HG03039 (cell line): Measurements from ENCODE around the gene TMEM11.

Experiments
- ATAC-seq: cut with Tn5 transposase; IDR thresholded peaks from one replicate; pipeline ENCODE4 v1.9.1; 2021; ENCODE audit warnings: mild to moderate bottlenecking, moderate library complexity; ENCODE audit not compliant: unreplicated experiment

Gene TMEM11

DNA sequence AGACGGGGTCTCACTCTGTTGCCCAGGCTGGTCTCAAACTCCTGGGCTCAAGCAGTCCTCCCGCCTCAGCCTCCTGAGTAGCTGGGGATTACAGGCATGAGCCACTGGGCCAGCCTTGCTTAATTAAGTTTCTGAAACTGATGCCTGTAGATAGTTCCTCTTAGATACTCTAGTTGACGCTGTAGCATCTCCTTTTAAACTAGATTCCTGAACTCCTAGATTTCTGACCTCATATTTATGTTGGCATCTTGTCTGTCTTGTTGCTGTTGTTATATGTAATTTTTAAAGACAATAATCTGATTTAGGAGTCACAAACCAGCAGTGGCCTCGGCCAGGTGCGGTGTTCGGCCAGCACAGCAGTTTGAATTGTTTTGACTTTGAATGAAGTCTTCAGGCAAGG lies 49.7 kb downstream of the TMEM11 start:
- ATAC-seq, result no peak

DNA sequence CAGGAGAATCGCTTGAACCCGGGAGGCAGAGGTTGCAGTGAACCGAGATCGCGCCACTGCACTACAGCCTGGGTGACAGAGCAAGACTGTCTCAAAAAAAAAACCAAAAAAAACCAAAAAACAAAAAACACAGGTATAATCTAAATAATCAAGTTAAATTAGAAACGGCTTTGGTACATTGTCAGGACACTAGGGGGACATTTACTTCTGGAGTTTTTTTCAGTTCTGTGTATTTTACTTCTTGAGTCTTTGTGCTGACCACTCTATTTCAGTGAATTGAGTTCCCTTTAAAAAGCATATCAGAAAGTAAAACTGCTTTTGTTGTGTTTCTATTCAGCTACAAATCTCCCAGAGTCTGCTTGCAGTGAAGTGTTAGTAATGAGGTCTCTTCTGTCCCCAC lies 50.9 kb downstream of the TMEM11 start:
- ATAC-seq, result no peak

DNA sequence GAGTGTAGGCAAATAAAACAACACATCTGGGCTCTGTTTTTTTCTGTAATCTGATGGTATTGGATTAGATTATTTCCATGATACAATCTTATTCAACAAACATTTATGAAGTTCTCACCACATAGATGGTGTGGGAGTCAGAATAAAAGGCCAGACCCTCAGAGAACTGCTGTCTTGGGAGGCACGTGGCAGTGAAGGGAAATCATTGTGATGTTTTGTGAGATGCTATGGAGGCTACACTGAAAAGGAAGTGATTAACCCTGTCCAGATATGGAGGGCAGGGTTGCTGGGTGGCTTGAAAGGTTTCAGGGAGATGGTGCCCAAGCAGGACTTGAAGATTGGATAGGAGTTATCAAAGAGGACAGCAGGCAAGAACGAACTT lies 51.6 kb downstream of the TMEM11 start:
- no peak for ATAC-seq

DNA sequence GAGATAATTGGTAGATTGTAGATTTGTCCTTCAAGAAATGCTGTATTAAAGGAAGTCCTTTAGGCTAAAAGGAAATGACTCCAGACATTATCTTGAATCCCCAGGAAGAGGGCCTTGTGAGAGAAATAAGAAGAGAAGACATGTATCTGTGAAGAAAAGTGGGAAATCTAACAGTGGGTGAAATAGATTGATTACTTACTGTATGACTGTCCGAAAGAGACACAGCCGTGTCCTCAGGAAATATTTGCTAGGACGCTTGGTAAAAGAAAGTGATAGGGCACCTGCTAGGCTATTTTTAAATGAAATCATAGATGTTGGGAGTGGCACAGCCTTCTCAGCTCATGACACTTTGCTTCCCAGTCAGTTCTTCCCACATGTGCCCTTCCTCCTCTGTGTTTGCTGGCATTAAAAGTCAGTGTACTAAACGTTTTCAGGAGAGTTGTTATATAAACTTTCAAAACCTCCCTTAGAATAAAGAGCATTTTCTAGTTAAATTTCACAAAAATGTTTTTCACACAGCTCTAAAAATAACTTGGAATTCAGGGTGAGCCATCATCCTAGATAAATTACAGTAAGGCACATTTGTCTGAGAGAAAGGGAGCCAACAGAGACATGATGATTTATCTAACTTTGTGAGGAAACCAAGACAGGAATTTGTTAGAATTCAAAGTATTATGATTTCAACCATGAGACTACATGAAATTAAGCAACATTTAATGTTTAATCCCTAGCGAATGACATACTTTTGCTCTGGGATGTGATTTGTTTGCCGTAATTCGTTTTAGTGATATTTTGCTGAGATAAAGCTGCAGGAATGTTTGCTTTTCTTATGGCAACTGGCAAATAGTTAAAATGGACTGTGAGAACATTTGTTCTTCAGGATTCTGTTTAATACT lies 52.2 kb downstream of the TMEM11 start:
- ATAC-seq, result no peak

DNA sequence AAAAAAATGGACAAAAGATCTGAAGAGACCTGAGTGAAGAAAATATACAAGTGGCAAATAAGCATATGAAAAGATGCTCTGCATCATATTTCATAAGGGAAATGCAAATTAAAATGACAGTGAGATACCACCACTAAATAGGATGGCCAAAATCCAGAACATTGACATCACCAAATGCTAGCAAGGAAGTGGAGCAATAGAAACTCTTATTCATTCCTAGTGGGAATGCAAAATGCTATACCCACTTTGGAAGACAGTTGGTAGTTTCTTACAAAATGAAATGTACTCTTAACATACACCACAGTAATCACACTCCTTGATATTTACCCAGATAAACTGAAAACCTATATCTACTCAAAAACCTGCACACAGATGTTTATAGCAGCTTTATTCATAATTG lies 53.6 kb downstream of the TMEM11 start:
- ATAC-seq, result no peak

DNA sequence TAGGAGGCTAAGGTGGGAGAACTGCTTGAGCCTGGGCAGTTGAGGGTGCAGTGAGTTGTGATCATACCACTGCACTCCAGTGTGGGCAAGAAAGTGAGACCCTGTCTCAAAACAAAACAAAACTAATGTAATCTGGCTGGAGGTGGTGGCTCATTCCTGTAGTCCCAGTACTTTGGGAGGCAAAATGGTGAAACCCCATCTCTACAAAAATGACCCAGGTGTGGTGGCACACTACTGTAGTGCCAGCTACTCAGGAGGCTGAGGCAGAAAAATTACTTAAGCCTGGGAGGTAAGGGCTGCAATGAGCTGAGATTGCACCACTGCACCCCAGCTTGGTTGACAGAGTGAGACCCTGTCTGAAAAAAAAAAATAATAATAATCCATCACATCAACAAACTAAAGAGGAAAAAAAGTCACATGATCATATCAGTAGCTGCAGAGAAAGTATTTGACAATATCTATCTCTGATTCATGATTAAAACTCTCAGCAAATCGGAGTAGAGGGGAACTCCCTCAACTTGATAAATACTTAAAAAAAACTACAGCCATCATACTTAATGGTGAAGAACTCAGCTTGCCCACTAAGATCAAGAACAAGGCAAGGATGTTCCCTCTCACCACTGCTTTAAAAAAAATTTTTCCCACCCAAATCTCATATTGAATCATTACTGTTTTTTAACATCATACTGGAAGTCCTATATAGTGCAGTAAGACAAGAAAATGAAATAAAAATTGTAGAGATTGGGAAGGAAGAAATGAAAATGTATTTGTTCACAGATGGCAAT lies 56.2 kb downstream of the TMEM11 start:
- ATAC-seq, result no peak

DNA sequence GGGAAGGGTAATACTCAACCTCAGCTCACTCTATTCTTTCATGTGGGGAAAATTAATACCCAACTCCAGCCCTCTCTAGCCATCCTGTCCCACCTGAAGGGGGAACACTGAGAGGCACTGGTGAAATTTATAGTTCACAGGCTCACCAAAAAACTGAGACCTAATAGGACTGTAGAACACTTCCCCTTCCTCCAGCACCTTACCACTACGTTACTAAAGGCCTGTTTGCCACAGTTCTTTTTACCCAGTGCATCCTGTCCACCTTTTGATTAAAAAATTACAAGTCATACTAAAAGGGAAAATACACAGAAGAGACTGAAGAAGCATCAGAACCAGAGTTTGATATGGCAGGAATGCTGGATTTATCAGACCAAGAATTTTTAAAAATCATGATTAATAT lies 61.2 kb downstream of the TMEM11 start:
- no peak for ATAC-seq

DNA sequence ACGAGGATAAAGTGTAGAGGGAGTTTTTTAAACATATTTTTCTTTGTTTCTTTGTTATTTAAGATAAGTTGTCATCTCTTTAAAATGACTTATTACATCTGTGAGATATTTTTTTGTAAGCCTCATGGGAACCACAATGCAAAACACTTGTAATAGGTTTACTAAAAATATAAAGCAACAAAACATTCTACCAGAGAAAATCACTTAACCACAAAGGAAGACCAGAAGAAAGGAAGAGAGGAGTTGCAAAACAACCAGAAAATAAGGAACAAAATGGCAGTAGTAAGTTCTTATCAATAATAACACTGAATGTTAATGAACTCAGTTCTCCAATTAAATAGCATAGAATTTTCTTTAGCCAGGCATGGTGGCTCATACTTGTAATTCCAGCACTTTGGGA lies 64.3 kb downstream of the TMEM11 start:
- no peak for ATAC-seq
